OCI-LY7 (cell line): Measurements from ENCODE around the gene IGF2. TPM values are rescaled to one million over a fixed set of nuclear protein-coding genes. Genes with fewer than 3 reads are reported as not detected.

ENCODE experiments used
- BruUV-seq: library from RNA; stranded (reverse); fragments of 400-500 nt; replicated peaks from 2 replicates; lab custom pipeline; 2021; lab: Mats Ljungman, UMichigan
- CTCF ChIA-PET: fragments of 300-600 bp; sonication (Branson Sonifier 250); formaldehyde crosslinking; loops from one replicate; lab custom pipeline; 2022; ENCODE audit warnings: antibody characterized with exemption; ENCODE audit not compliant: unreplicated experiment; lab: Charles Lee
- POLR2A ChIA-PET: fragments of 300-600 bp; sonication (Branson Sonifier 250); formaldehyde crosslinking; loops from one replicate; lab custom pipeline; 2022; ENCODE audit warnings: antibody characterized with exemption; lab: Charles Lee
- DNase-seq: peaks from one replicate; pipeline ENCODE4 v3.0.0-alpha.2; 2015; ENCODE audit warnings: low spot score
- H2AFZ ChIP-seq: fragments of 200-600 bp; sonication (generic), shearing (Covaris generic); 2 replicates; pipeline ENCODE4 v1.6.1; 2014; ENCODE audit warnings: mild to moderate bottlenecking, antibody characterized with exemption, low read length, moderate library complexity
- H3K27ac ChIP-seq: fragments of 200-600 bp; sonication (generic); 2 replicates; pipeline ENCODE4 v1.5.1; 2014; ENCODE audit warnings: mixed run types, low read depth, mild to moderate bottlenecking, moderate library complexity, low read length, inconsistent platforms; ENCODE audit not compliant: poor library complexity, severe bottlenecking
- H3K36me3 ChIP-seq: fragments of 200-600 bp; sonication (generic); 2 replicates; pipeline ENCODE4 v1.6.1; 2014; ENCODE audit warnings: mild to moderate bottlenecking, antibody characterized with exemption, low read length, moderate library complexity, mixed read lengths; ENCODE audit not compliant: insufficient read depth
- H3K4me1 ChIP-seq: fragments of 200-600 bp; sonication (generic); 2 replicates; pipeline ENCODE4 v1.5.1; 2014; ENCODE audit warnings: mild to moderate bottlenecking, low read length; ENCODE audit not compliant: insufficient read depth, poor library complexity, severe bottlenecking
- H3K4me2 ChIP-seq: fragments of 200-600 bp; sonication (generic); 2 replicates; pipeline ENCODE4 v1.6.1; 2014; ENCODE audit warnings: mild to moderate bottlenecking, low read length
- H3K4me3 ChIP-seq: fragments of 200-600 bp; sonication (generic); 2 replicates; pipeline ENCODE4 v1.5.1; 2014; ENCODE audit warnings: mild to moderate bottlenecking, low read depth, low read length; ENCODE audit not compliant: poor library complexity, severe bottlenecking
- H3K79me2 ChIP-seq: fragments of 200-600 bp; sonication (generic); 2 replicates; pipeline ENCODE4 v1.6.1; 2016; ENCODE audit warnings: low read depth, mild to moderate bottlenecking, low read length, moderate library complexity, mixed read lengths; ENCODE audit not compliant: insufficient read depth
- H3K9me2 ChIP-seq: fragments of 200-600 bp; sonication (generic); 2 replicates; pipeline ENCODE4 v1.6.1; 2016; ENCODE audit warnings: mild to moderate bottlenecking, low read length, mixed read lengths; ENCODE audit not compliant: insufficient read depth
- H3K9me3 ChIP-seq: fragments of 200-600 bp; sonication (generic); 2 replicates; pipeline ENCODE4 v1.6.1; 2014; ENCODE audit warnings: mild to moderate bottlenecking, mixed run types, low read length, mixed read lengths
- H4K20me1 ChIP-seq: fragments of 200-600 bp; sonication (generic); 2 replicates; pipeline ENCODE4 v1.6.1; 2014; ENCODE audit warnings: mild to moderate bottlenecking, antibody characterized with exemption, low read length, moderate library complexity, mixed read lengths; ENCODE audit not compliant: insufficient read depth
- EZH2phosphoT487 ChIP-seq: fragments of 200-600 bp; sonication (generic); IDR thresholded peaks from 2 replicates; pipeline ENCODE4 v1.6.1; 2018; ENCODE audit warnings: low read depth, borderline replicate concordance, mild to moderate bottlenecking, mixed run types, antibody characterized with exemption, low read length, moderate library complexity, mixed read lengths
- intact Hi-C: fragments of 100-400 bp; cut with micrococcal nuclease; formaldehyde crosslinking; loops from one replicate; pipeline ENCODE4 v1.10.0; 2022; ENCODE audit not compliant: unreplicated experiment
- total RNA-seq, 2 experiments: library from RNA; depleted of rRNA in 1 of 2; stranded (reverse); fragments of >200 nt in 1 of 2; shearing (Covaris generic) in 1 of 2; gene quantifications; 2 replicates each; pipeline ENCODE4 v1.2.3, GENCODE V29; 2014 to 2022
- TF ChIP-seq, protein P1 (sequence below): fragments of 200-600 bp; sonication (generic); conservative IDR thresholded peaks from 2 replicates; pipeline ENCODE4 v1.5.1; 2014; ENCODE audit warnings: mild to moderate bottlenecking, antibody characterized with exemption, low read length, moderate library complexity, mixed read lengths

IGF2 gene
- total RNA-seq, 2 experiments from 2014 or later, result not detected

DNA sequence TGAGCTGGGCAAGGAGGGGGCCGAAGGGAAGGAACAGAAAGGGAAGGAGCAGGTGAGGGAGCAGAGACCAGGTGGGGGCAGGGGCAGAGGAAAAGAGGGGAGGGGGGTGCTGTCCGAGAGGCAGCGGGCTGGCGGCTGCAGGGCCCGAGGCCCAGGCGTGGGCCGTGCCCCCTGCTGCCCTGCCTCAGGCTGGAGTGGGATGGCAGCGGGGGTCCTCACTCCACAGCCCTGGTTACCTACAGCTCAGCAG lies 2.3 kb downstream of the IGF2 start:
- Histone ChIP-seq H3K4me3 (no peak overlapping the region), H3K27ac (no peak overlapping the region), H4K20me1 (no peaks in the 10 kb centered on the region), H2AFZ (no peak overlapping the region), H3K9me3 (no peaks in the 10 kb centered on the region), H3K4me1 (no peaks in the 10 kb centered on the region), H3K4me2 (no peak overlapping the region), H3K79me2 (no peaks in the 10 kb centered on the region), H3K9me2 (no peaks in the 10 kb centered on the region), H3K36me3 (no peaks in the 10 kb centered on the region)
- DNase-seq, result no peak
- intact Hi-C loops, result no loop called here
- no TSS peak for BruUV-seq
- ChIA-PET POLR2A (no interaction called here), CTCF (no interaction called here)
- TF ChIP-seq, protein P1, sequence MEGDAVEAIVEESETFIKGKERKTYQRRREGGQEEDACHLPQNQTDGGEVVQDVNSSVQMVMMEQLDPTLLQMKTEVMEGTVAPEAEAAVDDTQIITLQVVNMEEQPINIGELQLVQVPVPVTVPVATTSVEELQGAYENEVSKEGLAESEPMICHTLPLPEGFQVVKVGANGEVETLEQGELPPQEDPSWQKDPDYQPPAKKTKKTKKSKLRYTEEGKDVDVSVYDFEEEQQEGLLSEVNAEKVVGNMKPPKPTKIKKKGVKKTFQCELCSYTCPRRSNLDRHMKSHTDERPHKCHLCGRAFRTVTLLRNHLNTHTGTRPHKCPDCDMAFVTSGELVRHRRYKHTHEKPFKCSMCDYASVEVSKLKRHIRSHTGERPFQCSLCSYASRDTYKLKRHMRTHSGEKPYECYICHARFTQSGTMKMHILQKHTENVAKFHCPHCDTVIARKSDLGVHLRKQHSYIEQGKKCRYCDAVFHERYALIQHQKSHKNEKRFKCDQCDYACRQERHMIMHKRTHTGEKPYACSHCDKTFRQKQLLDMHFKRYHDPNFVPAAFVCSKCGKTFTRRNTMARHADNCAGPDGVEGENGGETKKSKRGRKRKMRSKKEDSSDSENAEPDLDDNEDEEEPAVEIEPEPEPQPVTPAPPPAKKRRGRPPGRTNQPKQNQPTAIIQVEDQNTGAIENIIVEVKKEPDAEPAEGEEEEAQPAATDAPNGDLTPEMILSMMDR, result no peak
- TF ChIP-seq EZH2phosphoT487, result no peak

DNA sequence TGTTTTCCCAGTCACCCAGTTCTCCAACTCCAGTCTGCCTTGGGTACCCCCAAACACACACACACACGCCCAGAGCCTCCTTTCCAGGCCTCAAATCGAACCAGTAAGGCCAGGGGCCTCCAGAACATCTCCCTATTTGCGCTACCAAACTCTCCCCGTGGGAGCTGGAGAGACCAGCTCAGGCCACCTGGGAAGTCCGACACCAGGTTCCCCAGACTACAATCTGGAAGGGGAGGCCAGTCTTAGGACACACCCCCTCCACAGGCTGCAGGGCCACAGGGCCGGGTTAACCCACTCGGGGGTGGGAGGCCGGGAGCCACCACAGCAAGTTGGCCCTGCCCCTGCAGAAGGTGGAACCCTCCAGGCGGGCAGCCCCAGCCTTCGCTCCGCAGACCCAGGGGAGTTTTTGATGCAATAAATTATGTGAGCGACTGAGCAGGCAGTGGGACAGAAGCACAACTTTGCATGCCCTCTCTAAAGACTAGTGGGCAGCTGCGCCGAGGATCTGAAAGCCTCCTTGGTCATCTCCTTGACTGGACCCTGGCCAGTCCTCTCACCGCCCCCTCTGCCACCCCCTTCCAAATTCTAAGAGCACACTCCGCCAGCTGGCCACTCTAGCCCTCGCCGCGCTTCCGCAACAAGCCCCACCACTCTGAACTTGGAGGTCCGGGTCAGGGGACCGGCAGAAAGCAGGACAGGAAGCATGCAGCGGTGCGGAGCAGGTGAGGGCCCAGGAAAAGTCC lies 2.8 kb downstream of the IGF2 start:
- no peak for DNase-seq
- no peaks in the 10 kb centered on the region for H3K9me3 ChIP-seq
- H3K79me2 ChIP-seq, result no peaks in the 10 kb centered on the region
- no peak overlapping the region for H3K4me3 ChIP-seq
- no peak overlapping the region for H3K27ac ChIP-seq
- H3K4me2 ChIP-seq, result no peak overlapping the region
- no peaks in the 10 kb centered on the region for H4K20me1 ChIP-seq
- no peaks in the 10 kb centered on the region for H3K36me3 ChIP-seq
- intact Hi-C loops, result no loop called here
- TF ChIP-seq, protein P1, result no peak
- TF ChIP-seq EZH2phosphoT487, result no peak
- H3K4me1 ChIP-seq, result no peaks in the 10 kb centered on the region
- BruUV-seq, result no TSS peak
- no peaks in the 10 kb centered on the region for H3K9me2 ChIP-seq
- CTCF ChIA-PET, result no interaction called here
- POLR2A ChIA-PET, result no interaction called here
- H2AFZ ChIP-seq, result no peak overlapping the region

DNA sequence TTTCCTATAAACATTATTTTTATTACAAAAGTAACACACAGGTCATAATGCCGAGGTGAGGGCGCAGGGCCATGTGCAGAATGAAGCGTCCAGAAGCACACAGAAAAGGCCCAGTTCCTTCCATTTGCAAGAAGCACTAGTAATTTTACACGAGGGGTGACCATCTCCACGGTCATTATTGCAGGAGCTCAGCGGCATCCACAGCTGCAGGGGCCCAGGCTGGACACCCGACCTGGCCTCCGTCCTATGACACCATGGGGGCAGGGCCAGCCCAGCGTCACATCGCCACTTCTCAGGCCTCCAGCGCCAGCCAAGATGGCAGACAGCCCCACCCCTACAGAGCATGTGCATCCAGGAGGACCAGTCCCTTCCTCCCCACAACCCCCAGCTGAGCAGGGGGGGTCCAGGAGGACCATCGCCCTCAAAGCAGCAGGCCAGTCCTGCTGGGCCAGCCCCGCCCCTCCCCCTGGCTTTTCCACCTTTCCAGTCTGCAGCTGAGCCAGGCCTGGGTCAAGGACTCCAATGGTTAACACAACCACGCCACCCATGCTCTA lies 3.5 kb downstream of the IGF2 start:
- Histone ChIP-seq H3K4me3 (no peak overlapping the region), H3K4me2 (no peak overlapping the region), H3K4me1 (no peaks in the 10 kb centered on the region), H3K79me2 (no peaks in the 10 kb centered on the region), H4K20me1 (no peaks in the 10 kb centered on the region), H3K27ac (no peak overlapping the region), H3K9me3 (no peaks in the 10 kb centered on the region), H3K9me2 (no peaks in the 10 kb centered on the region), H2AFZ (no peak overlapping the region), H3K36me3 (no peaks in the 10 kb centered on the region)
- BruUV-seq, result no TSS peak
- POLR2A ChIA-PET, result no interaction called here
- no peak for DNase-seq
- CTCF ChIA-PET, result no interaction called here
- TF ChIP-seq, protein P1, result no peak
- intact Hi-C loops, result no loop called here
